H9 (cell line): ENCODE results near the gene SPTLC3. TPM values are rescaled to one million over a fixed set of nuclear protein-coding genes. Genes with fewer than 3 reads are reported as not detected.

Source experiments
- DNase-seq: peaks from one replicate; pipeline ENCODE4 v3.0.0-alpha.2; 2017
- H2AFZ ChIP-seq: one replicate; pipeline ENCODE4 v1.6.1; 2013; ENCODE audit warnings: mild to moderate bottlenecking, low read length, control low read depth, moderate library complexity
- H2AK5ac ChIP-seq: 2 replicates; pipeline ENCODE4 v1.6.1; 2013; ENCODE audit warnings: low read length, control low read depth, mixed read lengths; ENCODE audit not compliant: insufficient read length
- H2BK120ac ChIP-seq: one replicate; pipeline ENCODE4 v1.6.1; 2013; ENCODE audit warnings: low read depth, mild to moderate bottlenecking, low read length, control low read depth, inconsistent platforms; ENCODE audit not compliant: poor library complexity, severe bottlenecking
- H2BK12ac ChIP-seq: 2 replicates; pipeline ENCODE4 v1.6.1; 2013; ENCODE audit warnings: low read length, control low read depth, mixed read lengths, low read depth; ENCODE audit not compliant: insufficient read length
- H2BK15ac ChIP-seq: 2 replicates; pipeline ENCODE4 v1.6.1; 2013; ENCODE audit warnings: low read depth, low read length, control low read depth
- H2BK20ac ChIP-seq: one replicate; pipeline ENCODE4 v1.6.1; 2013; ENCODE audit warnings: low read depth, mild to moderate bottlenecking, low read length, control low read depth, inconsistent platforms; ENCODE audit not compliant: poor library complexity, severe bottlenecking
- H2BK5ac ChIP-seq: 2 replicates; pipeline ENCODE4 v1.6.1; 2013; ENCODE audit warnings: low read length, control low read depth, mixed read lengths; ENCODE audit not compliant: insufficient read length
- H3K14ac ChIP-seq: 2 replicates; pipeline ENCODE4 v1.6.1; 2013; ENCODE audit warnings: low read length, control low read depth; ENCODE audit not compliant: insufficient read depth
- H3K18ac ChIP-seq: 2 replicates; pipeline ENCODE4 v1.6.1; 2013; ENCODE audit warnings: low read depth, mild to moderate bottlenecking, mixed read lengths, low read length, control low read depth; ENCODE audit not compliant: insufficient read length
- H3K23ac ChIP-seq: 2 replicates; pipeline ENCODE4 v1.6.1; 2013; ENCODE audit warnings: low read length, control low read depth, mixed read lengths, low read depth; ENCODE audit not compliant: insufficient read length
- H3K23me2 ChIP-seq: 2 replicates; pipeline ENCODE4 v1.6.1; 2013; ENCODE audit warnings: low read depth, mild to moderate bottlenecking, mixed read lengths, low read length, control low read depth; ENCODE audit not compliant: insufficient read length, poor library complexity, severe bottlenecking
- H3K27ac ChIP-seq: 2 replicates; pipeline ENCODE4 v1.5.1; 2013; ENCODE audit warnings: low read length, control low read depth, mixed read lengths, low read depth; ENCODE audit not compliant: insufficient read length
- H3K27me3 ChIP-seq: 2 replicates; pipeline ENCODE4 v1.6.1; 2013; ENCODE audit warnings: low read length, control low read depth, inconsistent platforms; ENCODE audit not compliant: insufficient read depth
- H3K4ac ChIP-seq: 2 replicates; pipeline ENCODE4 v1.6.1; 2013; ENCODE audit warnings: low read depth, mild to moderate bottlenecking, control low read depth, inconsistent platforms, low read length, moderate library complexity
- H3K4me1 ChIP-seq: 2 replicates; pipeline ENCODE4 v1.6.1; 2013; ENCODE audit warnings: low read length, control low read depth, inconsistent platforms; ENCODE audit not compliant: insufficient read depth
- H3K4me2 ChIP-seq: 2 replicates; pipeline ENCODE4 v1.6.1; 2013; ENCODE audit warnings: low read length, control low read depth, mixed read lengths; ENCODE audit not compliant: insufficient read length, insufficient read depth
- H3K56ac ChIP-seq: 2 replicates; pipeline ENCODE4 v1.6.1; 2013; ENCODE audit warnings: low read depth, mild to moderate bottlenecking, mixed read lengths, low read length, control low read depth; ENCODE audit not compliant: insufficient read length
- H3K79me1 ChIP-seq: 2 replicates; pipeline ENCODE4 v1.6.1; 2013; ENCODE audit warnings: low read depth, mild to moderate bottlenecking, moderate library complexity, low read length, control low read depth, inconsistent platforms; ENCODE audit not compliant: insufficient read depth, poor library complexity, severe bottlenecking
- H3K79me2 ChIP-seq: 2 replicates; pipeline ENCODE4 v1.6.1; 2013; ENCODE audit warnings: low read length, control low read depth, inconsistent platforms; ENCODE audit not compliant: insufficient read depth
- H3K9ac ChIP-seq: 2 replicates; pipeline ENCODE4 v1.6.1; 2013; ENCODE audit warnings: low read length, control low read depth, mixed read lengths; ENCODE audit not compliant: insufficient read length; ENCODE audit errors: extremely low read depth
- H3K9me3 ChIP-seq: one replicate; pipeline ENCODE4 v1.6.1; 2013; ENCODE audit warnings: low read depth, low read length, inconsistent platforms; ENCODE audit not compliant: control insufficient read depth
- H3T11ph ChIP-seq: one replicate; pipeline ENCODE4 v1.6.1; 2013; ENCODE audit warnings: mild to moderate bottlenecking, low read length, control low read depth, inconsistent platforms
- H4K20me1 ChIP-seq: one replicate; pipeline ENCODE4 v1.6.1; 2013; ENCODE audit not compliant: control insufficient read depth, insufficient read length, insufficient read depth
- H4K5ac ChIP-seq: 2 replicates; pipeline ENCODE4 v1.6.1; 2013; ENCODE audit warnings: low read depth, mild to moderate bottlenecking, mixed read lengths, low read length, control low read depth; ENCODE audit not compliant: insufficient read length
- H4K8ac ChIP-seq: replicated peaks from 2 replicates; pipeline ENCODE4 v1.6.1; 2013; ENCODE audit warnings: low read length, control low read depth, mixed read lengths, low read depth; ENCODE audit not compliant: insufficient read length
- H4K91ac ChIP-seq: 2 replicates; pipeline ENCODE4 v1.6.1; 2013; ENCODE audit warnings: low read depth, mild to moderate bottlenecking, moderate library complexity, mixed read lengths, low read length, control low read depth; ENCODE audit not compliant: insufficient read length
- H3K27ac Mint-ChIP-seq, 3 experiments: 2 replicates in 2 of 3; 3 replicates in 1 of 3; pipeline ENCODE4 v1.8.0; 2020 to 2021; ENCODE audit warnings: mixed read lengths in 3 of 3, mild to moderate bottlenecking in 1 of 3, moderate library complexity in 1 of 3
- H3K27me3 Mint-ChIP-seq: 2 replicates; pipeline ENCODE4 v1.8.0; 2021; ENCODE audit warnings: low read depth, mild to moderate bottlenecking, moderate library complexity, mixed read lengths
- H3K36me3 Mint-ChIP-seq, 3 experiments: 2 replicates in 2 of 3; 3 replicates in 1 of 3; pipeline ENCODE4 v1.8.0; 2020 to 2021; ENCODE audit warnings: low read depth in 3 of 3, mixed read lengths in 3 of 3; ENCODE audit not compliant: insufficient read depth in 1 of 3
- H3K4me1 Mint-ChIP-seq, 2 experiments: 2 replicates each; pipeline ENCODE4 v1.8.0; 2020; ENCODE audit warnings: mixed read lengths in 2 of 2
- H3K4me3 Mint-ChIP-seq, 2 experiments: 2 replicates in 1 of 2; 3 replicates in 1 of 2; pipeline ENCODE4 v1.8.0; 2020 to 2021; ENCODE audit warnings: mild to moderate bottlenecking in 2 of 2, mixed read lengths in 2 of 2, moderate library complexity in 1 of 2
- H3K9me3 Mint-ChIP-seq, 2 experiments: 2 replicates in 1 of 2; 3 replicates in 1 of 2; pipeline ENCODE4 v1.8.0; 2020; ENCODE audit warnings: mild to moderate bottlenecking in 2 of 2, mixed read lengths in 2 of 2, moderate library complexity in 1 of 2
- CTCF ChIP-seq: fragments of 200-600 bp; sonication (generic); conservative IDR thresholded peaks from 3 replicates; pipeline ENCODE4 v1.8.0; 2021; ENCODE audit warnings: antibody characterized with exemption, mild to moderate bottlenecking
- WGBS: extraction: QIAGEN DNeasy Blood & Tissue Kit; methylation state at CpG from one replicate; pipeline ENCODE4 v1.1.7; 2013; ENCODE audit warnings: missing lambda C conversion rate, low lambda C conversion rate, mixed read lengths; ENCODE audit not compliant: insufficient read length; ENCODE audit errors: extremely low coverage; 5-methylcytosine and 5-hydroxymethylcytosine counted together
- total RNA-seq: library from RNA; stranded (reverse); gene quantifications from 2 replicates; pipeline ENCODE4 v1.2.1, GENCODE V29; 2021

Gene SPTLC3
- total RNA-seq, 1 experiment from 2014 or later, result 0.68 TPM

GRCh38 chr20:12984069-12984765 is 24.6 kb upstream of the SPTLC3 start:
- Histone ChIP-seq H4K91ac (no peak overlapping the region), H2BK120ac (no peak overlapping the region), H3K4me2 (no peak overlapping the region), H3K27me3 (no peaks in the 10 kb centered on the region; the same call in 1 of the 2 replicates), H3T11ph (no peak overlapping the region), H3K79me1 (no peaks in the 10 kb centered on the region), H3K27ac (no peak overlapping the region), H2BK20ac (no peak overlapping the region), H4K8ac (no peak overlapping the region), H4K20me1 (no peaks in the 10 kb centered on the region), H2BK5ac (no peak overlapping the region), H3K9ac (no peak overlapping the region), H4K5ac (no peak overlapping the region), H2BK12ac (no peak overlapping the region), H3K14ac (no peak overlapping the region), H3K9me3 (no peaks in the 10 kb centered on the region), H3K79me2 (no peaks in the 10 kb centered on the region), H3K4ac (no peak overlapping the region), H2BK15ac (no peak overlapping the region), H3K23me2 (no peaks in the 10 kb centered on the region), H3K23ac (no peak overlapping the region), H2AFZ (no peak overlapping the region), H2AK5ac (no peak overlapping the region), H3K18ac (no peak overlapping the region), H3K56ac (no peak overlapping the region), H3K4me1 (no peaks in the 10 kb centered on the region)
- H3K27ac Mint-ChIP-seq, result no peak overlapping the region
- no peak for DNase-seq
- H3K4me3 Mint-ChIP-seq, result no peak overlapping the region
- H3K27me3 Mint-ChIP-seq, result peaks cover 2% of the 10 kb centered on the region; the same call in 1 of the 2 replicates
- no peaks in the 10 kb centered on the region for H3K36me3 Mint-ChIP-seq
- TF ChIP-seq CTCF, result no peak
- no peaks in the 10 kb centered on the region for H3K9me3 Mint-ChIP-seq
- H3K4me1 Mint-ChIP-seq, result no peaks in the 10 kb centered on the region
- WGBS, result no CpG with 5 or more reads among the region's 2 CpGs
